Testis (tissue), 2 donors: ENCODE measurements around the gene DGKH.

Experiments used
- POLR2A ChIP-seq: fragments of 450-650 bp; IDR thresholded peaks from one replicate; pipeline ENCODE4 v1.6.1; 2017; ENCODE audit warnings: antibody characterized with exemption, mild to moderate bottlenecking, moderate library complexity
- TF ChIP-seq, protein P1 (sequence below), 3 experiments: fragments of 450-650 bp in 2 of 3; fragments of 200-600 bp in 1 of 3; sonication (generic) in 1 of 3; IDR thresholded peaks; one replicate each; pipeline ENCODE4 v1.5.1; 2016 to 2019; ENCODE audit warnings: antibody characterized with exemption in 3 of 3, mild to moderate bottlenecking in 2 of 3, moderate library complexity in 1 of 3

DNA sequence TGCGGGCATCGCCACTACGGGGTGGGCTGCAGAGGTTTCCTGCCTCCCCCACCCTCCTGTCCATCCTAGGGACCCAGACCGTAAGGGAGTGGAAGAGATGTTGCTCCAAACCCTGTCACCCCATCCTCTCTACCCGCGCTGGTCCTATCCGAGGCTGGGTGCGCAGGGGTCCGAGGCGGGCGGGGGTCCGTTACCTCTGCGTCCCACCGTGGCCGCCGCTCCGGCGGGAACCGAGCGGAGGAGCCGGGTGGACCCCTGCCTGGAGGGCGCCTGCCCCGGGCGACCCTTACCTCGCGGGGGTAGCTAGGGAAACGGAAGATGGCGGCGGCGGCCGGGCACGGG, at the start of gene DGKH:
- TF ChIP-seq POLR2A: no peak
- TF ChIP-seq, protein P1, sequence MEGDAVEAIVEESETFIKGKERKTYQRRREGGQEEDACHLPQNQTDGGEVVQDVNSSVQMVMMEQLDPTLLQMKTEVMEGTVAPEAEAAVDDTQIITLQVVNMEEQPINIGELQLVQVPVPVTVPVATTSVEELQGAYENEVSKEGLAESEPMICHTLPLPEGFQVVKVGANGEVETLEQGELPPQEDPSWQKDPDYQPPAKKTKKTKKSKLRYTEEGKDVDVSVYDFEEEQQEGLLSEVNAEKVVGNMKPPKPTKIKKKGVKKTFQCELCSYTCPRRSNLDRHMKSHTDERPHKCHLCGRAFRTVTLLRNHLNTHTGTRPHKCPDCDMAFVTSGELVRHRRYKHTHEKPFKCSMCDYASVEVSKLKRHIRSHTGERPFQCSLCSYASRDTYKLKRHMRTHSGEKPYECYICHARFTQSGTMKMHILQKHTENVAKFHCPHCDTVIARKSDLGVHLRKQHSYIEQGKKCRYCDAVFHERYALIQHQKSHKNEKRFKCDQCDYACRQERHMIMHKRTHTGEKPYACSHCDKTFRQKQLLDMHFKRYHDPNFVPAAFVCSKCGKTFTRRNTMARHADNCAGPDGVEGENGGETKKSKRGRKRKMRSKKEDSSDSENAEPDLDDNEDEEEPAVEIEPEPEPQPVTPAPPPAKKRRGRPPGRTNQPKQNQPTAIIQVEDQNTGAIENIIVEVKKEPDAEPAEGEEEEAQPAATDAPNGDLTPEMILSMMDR (IDR thresholded peaks at IDR 0.05): no peak
